ACC112 (cell line): ENCODE data around the gene FASN.
A peak's percentile ranks its signal among the peaks of the same experiment; 100 is the strongest.

Experiments
- H2AFZ ChIP-seq: fragments of 200-600 bp; sonication (generic); one replicate; pipeline ENCODE4 v1.6.0; 2017; ENCODE audit warnings: antibody characterized with exemption, low read length; ENCODE audit not compliant: unreplicated experiment
- H3K27ac ChIP-seq: fragments of 200-600 bp; sonication (generic); 2 replicates; pipeline ENCODE4 v1.5.1; 2014; ENCODE audit warnings: low read depth, mild to moderate bottlenecking, antibody characterized with exemption, low read length, moderate library complexity
- H3K27me3 ChIP-seq: fragments of 200-600 bp; sonication (generic); 2 replicates; pipeline ENCODE4 v1.6.1; 2014; ENCODE audit warnings: mild to moderate bottlenecking, antibody characterized with exemption, low read length, moderate library complexity, mixed read lengths; ENCODE audit not compliant: insufficient read depth
- H3K36me3 ChIP-seq: fragments of 200-600 bp; sonication (generic); 2 replicates; pipeline ENCODE4 v1.6.1; 2016; ENCODE audit warnings: mild to moderate bottlenecking, antibody characterized with exemption, low read length, moderate library complexity, mixed read lengths; ENCODE audit not compliant: insufficient read depth
- H3K4me1 ChIP-seq: fragments of 200-600 bp; sonication (generic); one replicate; pipeline ENCODE4 v1.6.1; 2016; ENCODE audit warnings: low read length, mixed read lengths; ENCODE audit not compliant: insufficient read depth, unreplicated experiment, control insufficient read depth
- H3K4me3 ChIP-seq: fragments of 200-600 bp; sonication (generic); 2 replicates; pipeline ENCODE4 v1.5.1; 2014; ENCODE audit warnings: mild to moderate bottlenecking, low read depth, low read length
- H3K79me2 ChIP-seq: fragments of 200-600 bp; sonication (generic); one replicate; pipeline ENCODE4 v1.6.0; 2016; ENCODE audit warnings: low read length; ENCODE audit not compliant: control insufficient read depth, unreplicated experiment, insufficient read depth

FASN gene

GRCh38 chr17:82051776-82052637 lies 46.0 kb downstream of the FASN start, which contains the start of the genes GPS1 and RFNG:
GPS1 (plus strand) TSS chr17:82051898; CDS start chr17:82051932, 34 bp downstream.
RFNG (minus strand) TSS chr17:82051811; CDS start chr17:82051766, 45 bp downstream.
- Histone ChIP-seq H3K36me3 (peaks cover 4% of the 10 kb centered on the region; the same call in 1 of the 2 replicates), H3K79me2 (peaks cover 21% of the 10 kb centered on the region), H3K4me3 (peak within 1 kb of the TSS; percentile 88), H2AFZ (peak within 1 kb of the TSS; percentile 81), H3K4me1 (peaks cover 6% of the 10 kb centered on the region), H3K27me3 (no peaks in the 10 kb centered on the region), H3K27ac (no peak within 1 kb of the TSS)

DNA sequence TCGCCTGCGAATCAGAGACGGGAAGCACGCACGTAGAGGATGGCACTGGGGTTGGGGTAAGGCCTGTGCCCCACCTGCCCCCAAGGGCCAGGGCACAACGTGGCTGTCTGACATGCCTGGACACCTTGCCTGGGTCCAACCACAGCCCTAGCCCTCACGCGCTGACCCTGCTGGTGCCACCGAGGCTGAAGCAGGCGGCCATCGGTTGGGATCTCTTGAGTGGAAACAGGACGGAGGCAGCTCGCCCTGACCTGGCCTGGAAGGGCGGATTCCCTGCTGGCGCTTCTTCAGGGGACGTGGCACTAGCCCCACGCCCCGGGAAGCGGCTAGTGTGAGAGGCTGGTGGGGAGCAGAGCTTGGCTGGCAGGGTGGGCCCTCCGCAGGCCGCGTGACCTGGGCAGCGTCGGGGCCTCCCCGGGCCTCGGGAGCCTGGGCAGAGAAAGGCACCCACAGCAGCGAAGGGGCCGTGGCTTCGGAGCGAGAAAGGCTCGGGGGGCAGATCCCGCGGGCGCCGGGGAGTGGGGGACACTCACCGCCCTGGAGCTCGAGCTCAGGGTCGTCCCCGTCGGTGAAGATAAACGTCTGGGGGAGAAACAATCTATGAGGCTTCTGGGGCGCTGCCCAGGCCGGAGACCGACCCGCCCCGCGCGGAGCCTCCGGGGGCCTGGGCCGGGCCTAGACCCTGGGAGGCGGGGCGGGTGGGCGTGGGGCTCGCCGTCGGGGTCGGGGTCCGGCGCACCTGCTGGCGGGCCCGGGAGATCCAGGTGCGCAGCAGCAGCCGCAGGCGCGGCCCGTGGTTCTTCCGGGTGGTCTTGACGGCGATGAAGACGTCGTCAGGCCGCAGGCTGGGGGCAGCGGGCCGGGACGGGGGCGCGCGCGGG lies 47.0 kb downstream of the FASN start:
- no peak overlapping the region for H2AFZ ChIP-seq
- peaks cover 21% of the 10 kb centered on the region for H3K79me2 ChIP-seq
- peak overlapping the region; percentile 88 for H3K4me3 ChIP-seq
- H3K4me1 ChIP-seq, result peaks cover 6% of the 10 kb centered on the region
- H3K36me3 ChIP-seq, result no peaks in the 10 kb centered on the region
- no peak overlapping the region for H3K27ac ChIP-seq
- H3K27me3 ChIP-seq, result no peaks in the 10 kb centered on the region

DNA sequence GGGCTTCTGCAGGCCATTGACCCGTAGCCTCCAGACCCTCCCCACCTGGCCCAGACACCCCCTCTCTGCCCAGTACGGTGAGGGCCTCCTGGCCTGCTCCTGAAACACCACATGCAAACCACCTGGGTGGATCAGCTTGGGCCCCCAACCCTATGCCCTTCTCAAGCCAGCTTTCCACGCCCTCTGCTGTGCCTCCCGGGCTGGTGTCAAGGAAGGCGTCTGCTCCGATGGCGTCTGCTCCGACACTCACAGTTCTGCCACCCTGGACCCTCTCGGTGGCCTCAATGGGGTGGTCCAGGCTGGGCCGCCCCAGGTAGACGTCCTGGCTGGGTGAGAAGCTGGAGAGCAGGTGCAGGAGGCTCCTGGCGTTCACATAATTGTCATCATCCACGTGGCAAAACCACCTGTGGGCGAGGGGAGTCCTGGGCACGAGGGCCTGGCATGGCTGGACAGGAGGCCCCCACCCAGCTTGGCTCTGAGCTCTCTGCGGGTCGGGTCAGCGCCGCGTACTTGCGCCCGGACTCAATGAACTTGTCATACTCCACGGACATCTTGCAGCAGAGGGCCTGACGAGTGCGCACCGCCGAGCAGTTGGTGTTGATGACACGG lies 47.8 kb downstream of the FASN start:
- H3K79me2 ChIP-seq, result peaks cover 21% of the 10 kb centered on the region
- H2AFZ ChIP-seq, result no peak overlapping the region
- H3K4me3 ChIP-seq, result peak overlapping the region; percentile 88
- H3K27me3 ChIP-seq, result no peaks in the 10 kb centered on the region
- H3K4me1 ChIP-seq, result peaks cover 6% of the 10 kb centered on the region
- H3K27ac ChIP-seq, result no peak overlapping the region
- no peaks in the 10 kb centered on the region for H3K36me3 ChIP-seq

DNA sequence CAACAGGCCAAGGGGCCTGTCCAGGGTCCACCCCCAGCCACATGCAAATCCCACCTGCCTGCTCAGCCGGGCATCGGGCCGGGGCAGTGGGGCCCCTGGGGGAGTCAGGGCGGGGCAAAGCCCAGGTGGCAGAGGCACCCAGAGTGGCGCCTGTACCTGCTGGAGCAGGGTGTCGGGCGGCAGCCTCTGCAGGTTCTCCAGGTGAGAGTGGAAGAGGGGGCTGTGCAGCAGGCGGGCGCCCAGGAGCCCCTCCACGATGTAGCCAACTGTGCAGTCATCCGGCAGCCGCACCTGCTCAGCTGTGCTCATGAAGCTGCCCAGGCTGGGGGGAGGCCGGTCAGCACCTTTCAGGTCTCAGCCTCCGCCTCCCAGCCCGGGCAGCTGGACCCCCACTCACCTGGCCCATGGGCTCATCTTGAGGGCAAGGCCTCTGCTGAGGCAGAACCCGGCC lies 48.5 kb downstream of the FASN start:
- H3K27me3 ChIP-seq, result no peaks in the 10 kb centered on the region
- H3K36me3 ChIP-seq, result no peaks in the 10 kb centered on the region
- H2AFZ ChIP-seq, result no peak overlapping the region
- peaks cover 21% of the 10 kb centered on the region for H3K79me2 ChIP-seq
- H3K4me1 ChIP-seq, result peaks cover 6% of the 10 kb centered on the region
- H3K4me3 ChIP-seq, result no peak overlapping the region; the same call in 1 of the 2 replicates
- no peak overlapping the region for H3K27ac ChIP-seq

DNA sequence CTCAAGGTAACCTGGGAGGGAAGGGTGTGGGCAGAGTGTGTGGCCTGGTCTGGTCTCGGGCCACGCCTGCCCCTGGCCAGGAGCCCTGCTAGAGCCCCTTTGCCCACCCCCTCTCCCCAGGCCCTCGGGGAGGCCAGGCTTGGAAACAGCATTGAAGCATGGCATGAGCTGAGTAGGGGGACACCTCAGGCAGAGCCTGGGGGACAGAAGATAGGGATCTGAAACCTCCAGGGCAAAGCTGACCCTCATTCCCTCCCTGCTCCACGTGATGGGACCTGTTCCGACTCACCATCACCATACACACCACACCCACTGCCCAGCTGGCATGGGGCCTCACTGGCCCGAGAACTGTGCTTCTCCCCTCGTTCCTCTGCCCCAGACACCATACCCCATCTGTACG lies 48.9 kb downstream of the FASN start:
- Histone ChIP-seq H3K36me3 (no peaks in the 10 kb centered on the region), H3K79me2 (peaks cover 21% of the 10 kb centered on the region), H3K27ac (no peak overlapping the region)

GRCh38 chr17:82048571-82048971 lies 49.5 kb downstream of the FASN start:
- peaks cover 17% of the 10 kb centered on the region for H3K79me2 ChIP-seq
- H3K36me3 ChIP-seq, result no peaks in the 10 kb centered on the region
- no peak overlapping the region for H3K27ac ChIP-seq
- no peak overlapping the region for H3K4me3 ChIP-seq
- H3K4me1 ChIP-seq, result peaks cover 6% of the 10 kb centered on the region
- no peaks in the 10 kb centered on the region for H3K27me3 ChIP-seq
- H2AFZ ChIP-seq, result no peak overlapping the region

More for the DNA sequence above, 48.9 kb downstream of the FASN start:
- peaks cover 6% of the 10 kb centered on the region for H3K4me1 ChIP-seq
- no peaks in the 10 kb centered on the region for H3K27me3 ChIP-seq
- H2AFZ ChIP-seq, result no peak overlapping the region
- H3K4me3 ChIP-seq, result no peak overlapping the region

- Histone ChIP-seq H3K4me1 (peaks cover 3% of the 10 kb centered on the region), H3K36me3 (no peaks in the 10 kb centered on the region), H3K27me3 (no peaks in the 10 kb centered on the region), H3K27ac (no peak overlapping the region), H3K79me2 (peaks cover 12% of the 10 kb centered on the region), H3K4me3 (no peak overlapping the region), H2AFZ (no peak overlapping the region)
Measured at GRCh38 chr17:82047914-82048570, 50.0 kb downstream of the FASN start.

DNA sequence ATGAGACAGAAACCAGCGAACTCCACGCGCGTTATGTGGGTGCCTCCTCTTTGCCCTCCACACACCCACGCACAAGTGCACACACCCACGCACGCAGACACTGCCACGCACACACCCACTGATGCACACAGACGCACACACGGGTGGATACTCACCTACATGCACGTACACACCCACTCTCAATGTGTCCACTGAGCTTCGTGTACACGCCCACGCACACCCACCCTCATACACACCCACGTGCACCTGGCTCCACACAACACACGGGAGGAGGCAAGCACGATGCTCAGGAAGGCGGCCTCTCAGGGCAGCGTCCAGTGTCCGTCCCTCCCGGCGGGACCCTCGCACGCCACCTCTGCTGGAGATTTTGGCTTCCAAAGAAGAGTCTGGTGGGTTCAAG lies 50.7 kb downstream of the FASN start:
- Histone ChIP-seq H3K36me3 (no peaks in the 10 kb centered on the region), H3K4me3 (no peak overlapping the region), H3K79me2 (peaks cover 6% of the 10 kb centered on the region), H3K27ac (no peak overlapping the region), H3K4me1 (no peaks in the 10 kb centered on the region), H3K27me3 (no peaks in the 10 kb centered on the region), H2AFZ (no peak overlapping the region)

DNA sequence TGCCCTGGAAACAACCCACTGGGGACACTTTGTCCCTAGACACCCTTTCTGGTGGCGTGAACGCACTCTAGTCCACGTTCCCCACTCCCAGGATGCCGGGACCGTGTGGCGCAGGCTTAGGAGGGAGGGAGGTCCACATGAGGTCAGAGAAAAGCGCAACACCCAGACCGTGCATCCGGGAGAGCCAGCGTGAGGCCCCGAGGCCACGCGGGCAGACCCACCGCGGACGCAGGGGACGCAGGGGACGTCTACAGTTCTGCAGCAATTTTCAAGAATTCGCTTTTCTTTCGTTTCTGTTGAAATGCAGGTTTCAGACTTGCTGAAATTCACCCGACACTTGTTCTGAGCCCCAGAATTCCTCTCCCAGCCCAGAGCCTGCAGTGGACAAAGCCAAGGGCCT lies 51.1 kb downstream of the FASN start:
- Histone ChIP-seq H2AFZ (no peak overlapping the region), H3K79me2 (peaks cover under 1% of the 10 kb centered on the region), H3K27me3 (no peaks in the 10 kb centered on the region), H3K27ac (no peak overlapping the region), H3K36me3 (no peaks in the 10 kb centered on the region), H3K4me1 (no peaks in the 10 kb centered on the region), H3K4me3 (no peak overlapping the region)
